HFFc6 (cell line): ENCODE measurements around the gene YJEFN3. TPM values are rescaled to one million over a fixed set of nuclear protein-coding genes. Genes with fewer than 3 reads are reported as not detected.

Source experiments
- DNase-seq: peaks from one replicate; pipeline ENCODE4 v3.0.0-alpha.2; 2018
- H3K27ac Mint-ChIP-seq: 2 replicates; pipeline ENCODE4 v1.8.0; 2020; ENCODE audit warnings: mild to moderate bottlenecking, mixed read lengths
- H3K27me3 Mint-ChIP-seq: 2 replicates; pipeline ENCODE4 v1.8.0; 2021; ENCODE audit warnings: mild to moderate bottlenecking, moderate library complexity, mixed read lengths; ENCODE audit not compliant: insufficient read depth
- H3K36me3 Mint-ChIP-seq: 2 replicates; pipeline ENCODE4 v1.8.0; 2021; ENCODE audit warnings: low read depth, mixed read lengths
- H3K4me1 Mint-ChIP-seq: 2 replicates; pipeline ENCODE4 v1.8.0; 2020; ENCODE audit warnings: low read depth, mixed read lengths
- H3K4me3 Mint-ChIP-seq: 2 replicates; pipeline ENCODE4 v1.8.0; 2020; ENCODE audit warnings: mild to moderate bottlenecking, moderate library complexity, mixed read lengths
- H3K9me3 Mint-ChIP-seq: 2 replicates; pipeline ENCODE4 v1.8.0; 2020; ENCODE audit warnings: mild to moderate bottlenecking, mixed read lengths
- total RNA-seq, 6 experiments: library from RNA; stranded (reverse); fragmentation: NEBNext Ultra II Directional; extraction: Animal tissue kit (Norgen Biotek cat#: 25700); gene quantifications; 2 replicates in 1 of 6; 3 replicates in 5 of 6; pipeline ENCODE4 v1.2.3, GENCODE V29; 2021
- TF ChIP-seq, protein P1 (sequence below): fragments of 200-600 bp; sonication (generic); IDR thresholded peaks from 2 replicates; pipeline ENCODE4 v1.5.0; 2021; ENCODE audit warnings: antibody characterized with exemption, mild to moderate bottlenecking

Gene YJEFN3
- total RNA-seq, 6 experiments from 2014 or later: 1.4 to 2.5 (median 2.0) TPM

DNA sequence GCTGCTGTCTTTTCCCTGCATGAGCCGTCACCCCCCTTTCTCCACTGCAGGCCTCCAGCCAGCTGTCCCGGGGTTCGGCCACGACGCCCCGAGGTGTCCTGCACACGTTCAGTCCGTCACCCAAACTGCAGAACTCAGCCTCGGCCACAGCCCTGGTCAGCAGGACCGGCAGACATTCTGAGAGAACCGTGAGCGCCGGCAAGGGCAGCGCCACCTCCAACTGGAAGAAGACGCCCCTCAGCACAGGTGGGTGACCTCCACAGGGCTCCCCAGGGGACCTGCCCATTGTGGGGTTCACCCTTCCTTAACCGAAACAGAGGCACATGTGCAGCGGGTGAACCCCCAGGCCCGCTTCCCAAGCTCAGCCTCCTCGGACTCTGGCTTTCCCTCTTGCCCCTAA is 26.4 kb upstream of the YJEFN3 start:
- Mint-ChIP-seq H3K27ac (no peak overlapping the region), H3K27me3 (no peaks in the 10 kb centered on the region), H3K36me3 (peaks cover 15% of the 10 kb centered on the region), H3K4me1 (no peaks in the 10 kb centered on the region), H3K9me3 (no peaks in the 10 kb centered on the region), H3K4me3 (no peak overlapping the region)
- TF ChIP-seq, protein P1, sequence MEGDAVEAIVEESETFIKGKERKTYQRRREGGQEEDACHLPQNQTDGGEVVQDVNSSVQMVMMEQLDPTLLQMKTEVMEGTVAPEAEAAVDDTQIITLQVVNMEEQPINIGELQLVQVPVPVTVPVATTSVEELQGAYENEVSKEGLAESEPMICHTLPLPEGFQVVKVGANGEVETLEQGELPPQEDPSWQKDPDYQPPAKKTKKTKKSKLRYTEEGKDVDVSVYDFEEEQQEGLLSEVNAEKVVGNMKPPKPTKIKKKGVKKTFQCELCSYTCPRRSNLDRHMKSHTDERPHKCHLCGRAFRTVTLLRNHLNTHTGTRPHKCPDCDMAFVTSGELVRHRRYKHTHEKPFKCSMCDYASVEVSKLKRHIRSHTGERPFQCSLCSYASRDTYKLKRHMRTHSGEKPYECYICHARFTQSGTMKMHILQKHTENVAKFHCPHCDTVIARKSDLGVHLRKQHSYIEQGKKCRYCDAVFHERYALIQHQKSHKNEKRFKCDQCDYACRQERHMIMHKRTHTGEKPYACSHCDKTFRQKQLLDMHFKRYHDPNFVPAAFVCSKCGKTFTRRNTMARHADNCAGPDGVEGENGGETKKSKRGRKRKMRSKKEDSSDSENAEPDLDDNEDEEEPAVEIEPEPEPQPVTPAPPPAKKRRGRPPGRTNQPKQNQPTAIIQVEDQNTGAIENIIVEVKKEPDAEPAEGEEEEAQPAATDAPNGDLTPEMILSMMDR: no peak
- no peak for DNase-seq

DNA sequence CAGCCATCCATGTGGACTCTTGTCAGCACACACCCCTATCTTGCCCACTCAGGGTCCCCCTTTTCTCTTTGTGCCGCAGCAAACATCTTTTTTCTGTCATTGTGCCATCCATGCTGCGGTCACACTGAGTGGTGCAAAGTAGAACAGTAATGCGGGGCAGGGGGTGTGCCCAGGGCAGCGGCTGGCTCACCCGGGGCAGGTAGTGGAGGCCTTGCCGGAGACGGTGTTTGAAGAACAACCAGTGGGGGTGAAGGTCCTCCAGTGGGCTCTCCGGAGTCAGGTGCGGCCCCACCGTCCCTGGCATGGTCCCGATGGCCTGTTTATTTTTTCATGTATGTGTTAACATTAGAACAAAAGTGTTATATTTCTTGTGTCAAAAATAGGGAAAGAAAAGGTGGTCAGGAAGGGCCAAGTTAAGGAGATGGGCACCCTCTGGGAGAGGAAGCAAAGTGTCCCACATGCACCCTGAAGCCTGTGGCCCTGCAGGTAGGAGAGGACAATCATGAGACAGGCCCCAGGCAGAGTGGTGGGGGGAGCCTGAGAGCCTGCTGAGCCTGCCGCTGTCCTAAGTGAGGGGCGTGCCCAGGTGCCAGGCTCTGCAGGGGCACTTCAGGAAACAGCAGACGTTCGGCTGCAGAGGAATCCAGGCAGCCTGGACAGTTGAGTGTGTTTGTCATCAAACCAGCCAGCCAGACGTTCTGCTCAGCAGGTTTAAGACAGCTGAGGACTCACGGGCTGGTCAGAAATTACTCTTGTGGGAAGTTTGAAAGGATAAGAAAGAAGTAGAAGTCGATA is 25.7 kb upstream of the YJEFN3 start:
- no peak overlapping the region; the same call in 1 of the 2 replicates for H3K27ac Mint-ChIP-seq
- H3K4me3 Mint-ChIP-seq: no peak overlapping the region

DNA sequence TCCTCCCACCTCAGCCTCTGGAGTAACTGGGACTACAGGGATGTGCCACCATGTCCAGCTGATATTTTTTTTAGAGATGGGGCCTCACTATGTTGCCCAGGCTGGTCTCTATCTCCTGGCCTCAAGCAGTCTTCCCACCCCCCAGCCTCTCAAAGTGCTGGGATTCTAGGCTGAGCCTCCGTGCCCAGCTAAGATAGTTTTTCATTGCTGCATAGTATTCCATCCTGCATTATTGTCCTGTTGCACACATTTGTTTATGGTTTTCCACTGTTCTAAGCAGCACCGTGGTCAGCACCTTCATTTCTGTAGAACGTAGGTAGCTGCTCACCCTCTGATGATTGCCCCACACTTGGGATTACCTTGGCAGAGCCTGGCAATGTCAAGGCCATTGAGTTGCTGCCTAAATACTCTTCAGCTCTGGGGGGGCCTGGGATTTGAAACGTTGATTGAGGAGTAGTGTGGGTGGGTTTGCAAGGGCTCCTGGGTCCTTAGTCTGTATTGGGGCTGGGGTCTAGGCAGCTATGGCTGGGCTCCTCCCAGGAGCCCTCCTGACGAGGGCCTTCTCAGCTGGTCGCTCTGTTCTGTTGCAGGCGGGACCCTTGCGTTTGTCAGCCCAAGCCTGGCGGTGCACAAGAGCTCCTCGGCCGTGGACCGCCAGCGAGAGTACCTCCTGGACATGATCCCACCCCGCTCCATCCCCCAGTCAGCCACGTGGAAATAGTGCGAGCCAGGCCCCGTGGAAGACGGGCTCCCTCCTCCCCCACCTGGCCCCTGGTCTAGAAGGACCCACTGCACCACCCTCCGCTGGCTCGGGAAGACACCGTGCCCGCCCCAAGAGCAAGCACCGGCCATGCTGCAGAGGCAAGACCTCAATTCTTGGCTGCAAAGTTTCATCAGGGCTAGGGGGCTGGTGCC is 23.7 kb upstream of the YJEFN3 start:
- no peak for DNase-seq
- no peak overlapping the region for H3K27ac Mint-ChIP-seq
- TF ChIP-seq, protein P1: no peak
- H3K27me3 Mint-ChIP-seq: peaks cover 3% of the 10 kb centered on the region
- no peaks in the 10 kb centered on the region for H3K9me3 Mint-ChIP-seq
- H3K4me3 Mint-ChIP-seq: no peak overlapping the region
- H3K36me3 Mint-ChIP-seq: peaks cover 25% of the 10 kb centered on the region
- H3K4me1 Mint-ChIP-seq: no peaks in the 10 kb centered on the region

More for the DNA sequence above, 25.7 kb upstream of the YJEFN3 start:
- TF ChIP-seq, protein P1: no peak
- no peak for DNase-seq
- no peaks in the 10 kb centered on the region for H3K9me3 Mint-ChIP-seq
- no peaks in the 10 kb centered on the region for H3K4me1 Mint-ChIP-seq
- H3K27me3 Mint-ChIP-seq: peaks cover 3% of the 10 kb centered on the region
- peaks cover 19% of the 10 kb centered on the region for H3K36me3 Mint-ChIP-seq

DNA sequence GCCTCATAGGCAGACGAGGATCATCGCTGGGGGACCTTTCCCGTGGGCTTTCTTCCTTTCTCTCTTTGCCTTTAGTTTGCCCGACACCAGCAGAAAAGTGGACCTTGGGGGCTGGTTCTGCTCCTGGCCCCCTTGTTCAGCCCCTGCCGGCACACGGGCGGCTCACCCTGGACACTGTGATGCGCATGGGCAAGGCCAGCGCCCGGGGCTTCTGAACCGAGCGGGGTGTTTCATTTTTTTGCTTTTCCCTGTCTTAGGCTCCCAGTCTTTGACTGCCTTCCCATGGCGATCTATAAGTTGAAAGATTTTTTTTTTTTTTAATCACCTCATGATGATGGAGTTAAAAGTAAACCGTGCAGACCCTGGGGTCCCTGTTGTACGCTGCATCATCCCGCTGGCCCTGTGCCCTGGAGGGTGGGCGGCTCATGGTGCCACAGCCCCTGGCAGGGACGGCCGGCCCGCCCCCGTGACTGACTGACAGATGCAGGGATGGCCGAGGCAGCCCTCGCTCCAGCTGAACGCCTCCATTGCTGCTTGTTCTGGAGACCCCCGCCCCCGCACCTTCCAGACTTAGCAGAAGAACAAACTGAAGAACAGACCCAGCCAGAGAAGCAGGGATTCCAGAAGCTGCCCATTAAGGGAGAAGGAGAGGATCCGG is 22.9 kb upstream of the YJEFN3 start:
- no peak overlapping the region for H3K27ac Mint-ChIP-seq
- H3K27me3 Mint-ChIP-seq: peaks cover 3% of the 10 kb centered on the region
- H3K4me3 Mint-ChIP-seq: no peak overlapping the region
- TF ChIP-seq, protein P1: no peak
- H3K9me3 Mint-ChIP-seq: no peaks in the 10 kb centered on the region
- peaks cover 24% of the 10 kb centered on the region for H3K36me3 Mint-ChIP-seq
- DNase-seq: no peak
- H3K4me1 Mint-ChIP-seq: no peaks in the 10 kb centered on the region

DNA sequence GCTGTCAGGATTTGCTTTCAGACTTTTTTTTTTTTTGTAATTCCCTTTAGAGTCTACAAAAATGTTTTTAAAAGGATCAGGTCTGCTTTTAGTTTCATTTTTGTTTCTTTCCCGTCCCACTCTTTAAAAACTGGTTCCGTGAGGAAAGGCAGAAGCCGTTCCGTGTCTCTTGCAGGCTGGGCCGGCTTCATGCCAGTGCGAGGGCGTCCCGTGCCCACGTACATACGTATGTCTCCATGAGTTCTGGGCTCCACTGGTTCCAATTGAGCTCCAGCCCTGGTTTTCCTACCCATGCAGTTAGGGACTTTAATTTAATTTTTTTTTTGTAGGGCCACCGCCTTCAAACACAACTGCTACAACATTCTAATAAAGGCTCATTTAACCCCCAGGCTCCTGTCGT is 22.1 kb upstream of the YJEFN3 start:
- peaks cover 3% of the 10 kb centered on the region for H3K27me3 Mint-ChIP-seq
- no peak for DNase-seq
- TF ChIP-seq, protein P1: no peak
- peaks cover 21% of the 10 kb centered on the region for H3K36me3 Mint-ChIP-seq
- no peaks in the 10 kb centered on the region for H3K4me1 Mint-ChIP-seq
- H3K27ac Mint-ChIP-seq: no peak overlapping the region
- H3K9me3 Mint-ChIP-seq: no peaks in the 10 kb centered on the region
- no peak overlapping the region; the same call in 1 of the 2 replicates for H3K4me3 Mint-ChIP-seq
